ENCODE measurements around the gene C1orf159.
A peak's percentile ranks its signal among the peaks of the same experiment; 100 is the strongest.

C1orf159 gene

DNA sequence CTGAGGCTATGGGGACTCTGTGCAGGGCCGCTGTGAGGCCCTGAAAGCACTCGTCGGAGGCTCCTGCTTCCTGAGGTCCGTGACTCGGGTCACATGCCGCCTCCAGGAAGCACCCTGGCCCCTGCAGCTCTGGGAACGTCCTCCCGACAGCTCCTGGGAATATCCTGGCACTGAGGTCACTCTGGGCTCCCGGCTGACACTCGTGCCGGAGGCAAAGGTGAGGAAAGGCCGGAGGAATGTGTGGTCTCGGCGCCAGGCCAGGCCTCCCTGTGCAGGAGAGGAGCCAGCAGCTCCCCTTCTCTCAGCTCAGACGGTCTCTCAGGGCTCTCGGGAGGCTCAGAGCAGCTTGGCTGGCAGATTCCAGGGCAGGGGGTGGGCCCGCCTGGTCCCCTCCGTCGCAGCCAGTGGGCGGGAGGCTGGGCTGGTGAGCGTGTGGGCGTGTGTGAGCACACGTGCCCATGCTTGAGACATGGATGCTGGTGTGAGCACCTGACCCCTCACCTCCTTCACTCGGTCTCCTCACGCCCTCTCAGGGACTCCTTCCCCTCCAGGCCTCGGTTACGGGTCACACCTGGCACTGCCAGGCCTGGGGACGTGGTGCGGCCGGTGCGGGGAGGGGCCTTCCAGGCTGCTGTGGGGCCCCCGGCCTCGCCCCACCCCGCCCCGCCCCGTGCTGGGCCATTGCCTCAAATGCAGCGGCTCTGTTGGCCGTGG is 36.3 kb downstream of the C1orf159 start (continued):
- TF ChIP-seq ZNF18 (tag by site-specific recombination; IDR thresholded peaks at IDR 0.05) (peak; percentile 95), ZSCAN16 (tag by site-specific recombination; IDR thresholded peaks at IDR 0.05) (no peak), KLF10 (tag by site-specific recombination; IDR thresholded peaks at IDR 0.05) (peak; percentile 88), ZNF324 (tag by site-specific recombination; IDR thresholded peaks at IDR 0.05) (0 out of 2 replicates have a peak, but pooled peaks have one; percentile 25), ZNF391 (tag by site-specific recombination; IDR thresholded peaks at IDR 0.05; ENCODE audit: borderline replicate concordance, low read depth) (peak; percentile 92; the same call in 1 of the 2 replicates), YY2 (tag by site-specific recombination; IDR thresholded peaks at IDR 0.05) (no peak), ZBTB21 (tag by site-specific recombination; IDR thresholded peaks at IDR 0.05) (peak; percentile 31; the same call in 1 of the 2 replicates), ZBTB48 (tag by site-specific recombination; IDR thresholded peaks at IDR 0.05) (peak; percentile 87), ZNF777 (tag by site-specific recombination; IDR thresholded peaks at IDR 0.05; ENCODE audit: borderline replicate concordance) (no peak), FEZF1 (tag by site-specific recombination; IDR thresholded peaks at IDR 0.05) (no peak), ZBTB17 (tag by site-specific recombination; IDR thresholded peaks at IDR 0.05) (peak; percentile 96), ZBTB20 (tag by site-specific recombination; IDR thresholded peaks at IDR 0.05) (peak; percentile 100), ZNF223 (tag by site-specific recombination; IDR thresholded peaks at IDR 0.05) (peak; percentile 35; the same call in 1 of the 2 replicates), ZNF24 (tag by site-specific recombination; IDR thresholded peaks at IDR 0.05) (0 out of 2 replicates have a peak, but pooled peaks have one; percentile 67), ZNF629 (tag by site-specific recombination; IDR thresholded peaks at IDR 0.05) (peak; percentile 88), ZNF341 (tag by site-specific recombination; IDR thresholded peaks at IDR 0.05; ENCODE audit: low read depth) (peak; percentile 43), PRDM10 (tag by site-specific recombination; IDR thresholded peaks at IDR 0.05) (no peak; the same call in 1 of the 2 replicates), ZNF548 (tag by site-specific recombination; IDR thresholded peaks at IDR 0.05) (no peak), YY1 (tag by site-specific recombination; IDR thresholded peaks at IDR 0.05) (no peak; the same call in 1 of the 2 replicates), ZNF398 (tag by site-specific recombination; IDR thresholded peaks at IDR 0.05) (peak; percentile 44; the same call in 1 of the 2 replicates), ZNF670 (tag by site-specific recombination; IDR thresholded peaks at IDR 0.05; ENCODE audit: low read depth) (no peak)
- TF ChIP-seq, protein P1, sequence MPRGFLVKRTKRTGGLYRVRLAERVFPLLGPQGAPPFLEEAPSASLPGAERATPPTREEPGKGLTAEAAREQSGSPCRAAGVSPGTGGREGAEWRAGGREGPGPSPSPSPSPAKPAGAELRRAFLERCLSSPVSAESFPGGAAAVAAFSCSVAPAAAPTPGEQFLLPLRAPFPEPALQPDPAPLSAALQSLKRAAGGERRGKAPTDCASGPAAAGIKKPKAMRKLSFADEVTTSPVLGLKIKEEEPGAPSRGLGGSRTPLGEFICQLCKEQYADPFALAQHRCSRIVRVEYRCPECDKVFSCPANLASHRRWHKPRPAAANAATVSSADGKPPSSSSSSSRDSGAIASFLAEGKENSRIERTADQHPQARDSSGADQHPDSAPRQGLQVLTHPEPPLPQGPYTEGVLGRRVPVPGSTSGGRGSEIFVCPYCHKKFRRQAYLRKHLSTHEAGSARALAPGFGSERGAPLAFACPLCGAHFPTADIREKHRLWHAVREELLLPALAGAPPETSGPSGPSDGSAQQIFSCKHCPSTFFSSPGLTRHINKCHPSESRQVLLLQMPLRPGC (tag by site-specific recombination; IDR thresholded peaks at IDR 0.05) = peak; percentile 42; the same call in 1 of the 2 replicates
- TF ChIP-seq, protein P2, sequence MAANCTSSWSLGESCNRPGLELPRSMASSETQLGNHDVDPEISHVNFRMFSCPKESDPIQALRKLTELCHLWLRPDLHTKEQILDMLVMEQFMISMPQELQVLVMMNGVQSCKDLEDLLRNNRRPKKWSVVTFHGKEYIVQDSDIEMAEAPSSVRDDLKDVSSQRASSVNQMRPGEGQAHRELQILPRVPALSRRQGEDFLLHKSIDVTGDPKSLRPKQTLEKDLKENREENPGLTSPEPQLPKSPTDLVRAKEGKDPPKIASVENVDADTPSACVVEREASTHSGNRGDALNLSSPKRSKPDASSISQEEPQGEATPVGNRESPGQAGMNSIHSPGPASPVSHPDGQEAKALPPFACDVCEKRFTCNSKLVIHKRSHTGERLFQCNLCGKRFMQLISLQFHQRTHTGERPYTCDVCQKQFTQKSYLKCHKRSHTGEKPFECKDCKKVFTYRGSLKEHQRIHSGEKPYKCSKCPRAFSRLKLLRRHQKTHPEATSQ (tag by site-specific recombination; IDR thresholded peaks at IDR 0.05) = no peak
- TF ChIP-seq, protein P3, sequence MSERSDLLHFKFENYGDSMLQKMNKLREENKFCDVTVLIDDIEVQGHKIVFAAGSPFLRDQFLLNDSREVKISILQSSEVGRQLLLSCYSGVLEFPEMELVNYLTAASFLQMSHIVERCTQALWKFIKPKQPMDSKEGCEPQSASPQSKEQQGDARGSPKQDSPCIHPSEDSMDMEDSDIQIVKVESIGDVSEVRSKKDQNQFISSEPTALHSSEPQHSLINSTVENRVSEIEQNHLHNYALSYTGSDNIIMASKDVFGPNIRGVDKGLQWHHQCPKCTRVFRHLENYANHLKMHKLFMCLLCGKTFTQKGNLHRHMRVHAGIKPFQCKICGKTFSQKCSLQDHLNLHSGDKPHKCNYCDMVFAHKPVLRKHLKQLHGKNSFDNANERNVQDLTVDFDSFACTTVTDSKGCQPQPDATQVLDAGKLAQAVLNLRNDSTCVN (tag by site-specific recombination; optimal IDR thresholded peaks at IDR 0.05) = peak; percentile 53
